GM20000 (cell line): ENCODE measurements around the gene SULF2.

ENCODE experiments used
- DNase-seq: peaks from one replicate; pipeline ENCODE4 v3.0.0; 2012; ENCODE audit warnings: low spot score
- CTCF ChIP-seq: IDR thresholded peaks from 2 replicates; pipeline ENCODE4 v1.5.1; 2012; ENCODE audit warnings: mild to moderate bottlenecking, control low read depth; ENCODE audit errors: extremely low read depth, missing control alignments

The SULF2 gene

GRCh38 chr20:47701612-47702011 lies 83.7 kb downstream of the SULF2 start:
- no peak for DNase-seq
- no peak for TF ChIP-seq CTCF

GRCh38 chr20:47700327-47700726 lies 85.0 kb downstream of the SULF2 start:
- TF ChIP-seq CTCF: no peak
- DNase-seq: no peak

DNA sequence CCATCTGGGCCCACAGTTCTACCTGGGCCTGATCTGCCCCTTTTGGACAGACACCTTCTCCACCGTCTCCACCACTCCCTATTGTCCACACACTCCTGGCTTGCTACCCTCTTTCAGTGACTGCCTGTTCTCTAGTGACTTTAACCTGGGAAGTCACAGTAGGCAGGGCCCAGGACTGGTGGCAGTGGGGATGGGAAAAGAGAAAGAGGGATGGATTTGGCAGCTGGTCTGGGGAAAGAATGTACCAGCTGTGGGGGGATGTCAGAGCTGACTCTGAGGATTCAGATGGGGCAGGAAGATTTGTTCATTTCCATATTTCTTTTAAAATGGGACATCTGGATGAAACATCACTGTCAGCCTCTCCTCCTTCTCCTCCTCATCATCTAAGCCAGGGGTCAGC lies 85.5 kb downstream of the SULF2 start:
- DNase-seq: no peak
- TF ChIP-seq CTCF: no peak

DNA sequence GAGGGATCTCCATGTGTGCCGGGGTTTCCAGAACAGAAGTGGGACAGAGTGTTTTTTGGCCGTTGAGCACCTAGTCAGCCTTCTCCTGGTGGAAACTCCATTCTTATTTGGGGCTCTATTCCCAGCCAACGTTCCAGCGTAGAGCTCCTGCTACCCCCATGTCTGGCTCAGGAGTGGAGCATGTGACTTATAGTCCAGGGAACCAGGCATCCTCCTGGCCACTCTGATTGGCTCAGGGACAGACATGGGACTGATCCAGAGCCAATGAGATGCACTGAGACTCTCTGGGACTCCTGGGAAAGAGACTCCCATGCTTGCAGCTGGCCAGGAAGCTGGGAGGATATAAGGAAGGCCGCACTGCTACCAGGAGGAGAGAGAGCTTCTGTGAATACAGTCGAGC lies 87.1 kb downstream of the SULF2 start:
- DNase-seq: no peak

GRCh38 chr20:47696856-47697255 lies 88.4 kb downstream of the SULF2 start:
- no peak for DNase-seq
- TF ChIP-seq CTCF: no peak

More for the DNA sequence above, 87.1 kb downstream of the SULF2 start:
- no peak for TF ChIP-seq CTCF

DNA sequence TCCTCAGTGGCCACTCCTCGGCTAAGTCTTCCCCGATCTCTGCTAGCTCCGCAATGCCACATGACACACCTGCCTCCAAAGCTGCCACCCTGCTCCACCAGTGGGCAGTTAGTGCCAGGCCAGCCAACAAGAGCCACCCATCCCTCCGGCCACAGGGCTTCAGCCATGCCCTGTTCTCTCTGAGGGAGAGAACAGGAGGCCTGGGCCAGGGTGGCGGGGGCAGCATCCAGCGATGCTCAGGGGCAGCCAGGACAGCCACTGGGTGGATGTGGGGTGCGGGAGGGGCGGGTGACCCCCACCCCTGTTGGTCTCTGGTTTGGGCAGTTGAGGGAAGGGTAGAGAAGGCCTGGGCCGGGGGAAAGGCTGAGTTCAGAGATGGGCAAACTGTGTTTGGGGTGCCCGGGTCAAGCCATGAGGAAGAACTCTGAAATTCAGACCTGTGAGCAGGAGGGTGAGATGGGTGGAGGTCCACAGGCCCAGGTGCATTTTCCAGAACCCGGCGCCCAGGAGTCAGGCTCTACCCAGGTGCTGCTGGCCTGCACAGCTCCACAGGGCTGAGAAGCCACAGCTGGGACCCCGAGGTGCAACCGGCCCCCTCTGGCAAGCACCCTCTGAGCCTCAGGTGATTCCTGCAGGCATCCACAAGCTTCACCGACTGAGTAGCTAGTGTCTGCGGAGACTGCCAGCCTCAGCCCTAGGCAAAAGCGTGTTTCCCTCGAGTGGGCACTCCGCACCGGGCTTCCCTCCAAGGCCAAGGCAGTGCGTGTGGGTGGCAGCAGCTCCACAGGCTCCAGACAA lies 91.1 kb downstream of the SULF2 start:
- no peak for TF ChIP-seq CTCF
- DNase-seq: no peak

DNA sequence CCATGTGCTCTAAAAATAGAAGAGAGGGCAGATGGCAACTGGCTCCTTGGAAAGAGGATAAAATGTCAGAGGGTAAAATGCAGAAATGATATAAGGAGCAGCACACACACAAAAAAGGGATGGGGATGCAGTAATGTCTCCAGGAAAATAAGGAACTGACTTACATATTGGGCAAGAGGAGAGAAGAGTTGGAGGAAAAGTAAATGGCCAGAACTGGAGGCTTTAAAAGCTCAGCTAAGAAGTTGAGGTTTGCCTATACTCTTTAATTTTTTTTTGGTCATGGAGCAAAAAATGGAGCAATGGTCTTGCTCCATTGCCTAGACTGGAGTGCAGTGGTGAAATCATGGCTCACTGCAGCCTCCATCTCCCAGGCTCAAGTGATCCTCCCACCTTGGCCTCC lies 93.7 kb downstream of the SULF2 start:
- DNase-seq: no peak
- no peak for TF ChIP-seq CTCF
